OCI-LY1 (cell line): ENCODE results near the gene SEC62.

Experiments used
- CTCF ChIP-seq: fragments of 200-600 bp; sonication (generic), shearing (Covaris generic); IDR thresholded peaks from 2 replicates; pipeline ENCODE4 v1.5.1; 2017; ENCODE audit warnings: mild to moderate bottlenecking, antibody characterized with exemption, low read length, moderate library complexity, mixed read lengths
- EZH2 ChIP-seq: fragments of 200-600 bp; sonication (generic), shearing (Covaris generic); IDR thresholded peaks from 2 replicates; pipeline ENCODE4 v1.8.0; 2017; ENCODE audit warnings: borderline replicate concordance, mixed run types, mild to moderate bottlenecking, antibody characterized with exemption, low read length, moderate library complexity, mixed read lengths

GRCh38 chr3:169939320-169939719 is 27.3 kb upstream of the SEC62 start:
- no peak for TF ChIP-seq EZH2
- no peak for TF ChIP-seq CTCF
